Measurements from ENCODE around the gene DCTN4.

The DCTN4 gene

DNA sequence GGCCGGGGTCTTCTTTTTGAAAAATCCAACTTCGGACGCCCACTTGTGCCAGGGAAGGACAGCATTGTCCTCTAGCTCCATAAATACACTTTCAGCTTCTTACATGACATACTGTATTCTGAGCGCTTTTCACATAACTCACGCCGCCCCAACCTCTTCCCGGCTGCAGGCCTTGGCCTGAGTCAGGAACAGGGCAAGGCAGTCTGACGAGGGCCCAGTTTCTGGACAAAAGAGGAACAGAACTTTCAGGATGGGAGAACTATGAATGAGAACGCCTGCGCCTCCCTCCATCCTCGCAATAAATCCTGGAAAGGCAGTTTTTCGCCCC is 650 bp downstream of the DCTN4 start:
- Histone ChIP-seq H3K4me3 (ENCODE audit: severe bottlenecking) (peak overlapping the region; percentile 63), H3K27ac (ENCODE audit: poor library complexity, severe bottlenecking) (peak overlapping the region; percentile 73), H3K9me3 (ENCODE audit: severe bottlenecking) (no peaks in the 10 kb centered on the region), H3K4me1 (ENCODE audit: insufficient read depth, poor library complexity, severe bottlenecking) (peaks cover 21% of the 10 kb centered on the region), H3K36me3 (ENCODE audit: low read depth) (peaks cover 49% of the 10 kb centered on the region), H3K27me3 (ENCODE audit: insufficient read depth, poor library complexity, severe bottlenecking) (no peaks in the 10 kb centered on the region)
- no peak for DNase-seq (ENCODE audit: low spot score)
- TF ChIP-seq, protein P1, sequence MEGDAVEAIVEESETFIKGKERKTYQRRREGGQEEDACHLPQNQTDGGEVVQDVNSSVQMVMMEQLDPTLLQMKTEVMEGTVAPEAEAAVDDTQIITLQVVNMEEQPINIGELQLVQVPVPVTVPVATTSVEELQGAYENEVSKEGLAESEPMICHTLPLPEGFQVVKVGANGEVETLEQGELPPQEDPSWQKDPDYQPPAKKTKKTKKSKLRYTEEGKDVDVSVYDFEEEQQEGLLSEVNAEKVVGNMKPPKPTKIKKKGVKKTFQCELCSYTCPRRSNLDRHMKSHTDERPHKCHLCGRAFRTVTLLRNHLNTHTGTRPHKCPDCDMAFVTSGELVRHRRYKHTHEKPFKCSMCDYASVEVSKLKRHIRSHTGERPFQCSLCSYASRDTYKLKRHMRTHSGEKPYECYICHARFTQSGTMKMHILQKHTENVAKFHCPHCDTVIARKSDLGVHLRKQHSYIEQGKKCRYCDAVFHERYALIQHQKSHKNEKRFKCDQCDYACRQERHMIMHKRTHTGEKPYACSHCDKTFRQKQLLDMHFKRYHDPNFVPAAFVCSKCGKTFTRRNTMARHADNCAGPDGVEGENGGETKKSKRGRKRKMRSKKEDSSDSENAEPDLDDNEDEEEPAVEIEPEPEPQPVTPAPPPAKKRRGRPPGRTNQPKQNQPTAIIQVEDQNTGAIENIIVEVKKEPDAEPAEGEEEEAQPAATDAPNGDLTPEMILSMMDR (IDR thresholded peaks at IDR 0.05; ENCODE audit: poor library complexity, severe bottlenecking), result no peak
- peak; percentile 46 for ATAC-seq (ENCODE audit: low read depth)

- no peaks in the 10 kb centered on the region for H3K27me3 ChIP-seq (ENCODE audit: insufficient read depth, poor library complexity, severe bottlenecking)
- DNase-seq (ENCODE audit: low spot score), result no peak
- H3K4me1 ChIP-seq (ENCODE audit: insufficient read depth, poor library complexity, severe bottlenecking), result peaks cover 16% of the 10 kb centered on the region
- ATAC-seq (ENCODE audit: low read depth), result no peak
- TF ChIP-seq, protein P1 (IDR thresholded peaks at IDR 0.05; ENCODE audit: poor library complexity, severe bottlenecking), result no peak
- H3K27ac ChIP-seq (ENCODE audit: poor library complexity, severe bottlenecking), result peak overlapping the region; percentile 73
- H3K9me3 ChIP-seq (ENCODE audit: severe bottlenecking), result no peaks in the 10 kb centered on the region
- H3K4me3 ChIP-seq (ENCODE audit: severe bottlenecking), result peak overlapping the region; percentile 63
- H3K36me3 ChIP-seq (ENCODE audit: low read depth), result peaks cover 59% of the 10 kb centered on the region
Measured at GRCh38 chr5:150757087-150757649, 1.6 kb downstream of the DCTN4 start.

DNA sequence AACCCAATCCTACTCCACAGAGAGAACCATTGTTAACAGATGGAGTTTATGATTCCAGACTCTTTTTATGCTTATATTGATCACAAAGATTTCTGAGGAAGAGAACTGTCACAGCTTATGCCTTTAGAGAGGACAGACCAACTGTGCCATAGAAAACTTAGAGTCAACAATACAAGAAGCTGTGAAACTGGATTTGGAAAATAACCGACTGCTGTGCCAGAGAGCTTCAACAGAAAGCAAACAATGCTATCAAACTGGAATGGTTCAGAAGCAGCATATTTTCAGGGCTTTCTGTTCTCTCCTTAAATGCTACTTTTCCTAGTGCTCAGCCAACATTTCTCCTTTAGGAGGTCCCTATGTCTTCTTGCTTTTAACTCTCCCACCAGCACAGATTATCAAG is 5.0 kb downstream of the DCTN4 start:
- Histone ChIP-seq H3K9me3 (ENCODE audit: severe bottlenecking) (no peaks in the 10 kb centered on the region), H3K27ac (ENCODE audit: poor library complexity, severe bottlenecking) (no peak overlapping the region), H3K36me3 (ENCODE audit: low read depth) (peaks cover 92% of the 10 kb centered on the region), H3K4me1 (ENCODE audit: insufficient read depth, poor library complexity, severe bottlenecking) (peaks cover 12% of the 10 kb centered on the region), H3K4me3 (ENCODE audit: severe bottlenecking) (no peak overlapping the region), H3K27me3 (ENCODE audit: insufficient read depth, poor library complexity, severe bottlenecking) (no peaks in the 10 kb centered on the region)
- DNase-seq (ENCODE audit: low spot score), result no peak
- no peak for ATAC-seq (ENCODE audit: low read depth)
- TF ChIP-seq, protein P1 (IDR thresholded peaks at IDR 0.05; ENCODE audit: poor library complexity, severe bottlenecking), result no peak

GRCh38 chr5:150753463-150753862 is 5.4 kb downstream of the DCTN4 start:
- H3K27ac ChIP-seq (ENCODE audit: poor library complexity, severe bottlenecking), result no peak overlapping the region

More at GRCh38 chr5:150753463-150753862, 5.4 kb downstream of the DCTN4 start:
- peaks cover 94% of the 10 kb centered on the region for H3K36me3 ChIP-seq (ENCODE audit: low read depth)
- DNase-seq (ENCODE audit: low spot score) (no peak), ATAC-seq (ENCODE audit: low read depth) (no peak)
- H3K27me3 ChIP-seq (ENCODE audit: insufficient read depth, poor library complexity, severe bottlenecking), result no peaks in the 10 kb centered on the region
- TF ChIP-seq, protein P1 (IDR thresholded peaks at IDR 0.05; ENCODE audit: poor library complexity, severe bottlenecking), result no peak
- no peak overlapping the region for H3K4me3 ChIP-seq (ENCODE audit: severe bottlenecking)
- H3K4me1 ChIP-seq (ENCODE audit: insufficient read depth, poor library complexity, severe bottlenecking), result peaks cover 12% of the 10 kb centered on the region
- no peaks in the 10 kb centered on the region for H3K9me3 ChIP-seq (ENCODE audit: severe bottlenecking)
